NCI-H82 treated with DMSO at 0.1 percent for 48 hours (cell line): ENCODE results near the gene PUS3.
"Not testable (repeated sequence)": the region's sequence is repeated elsewhere in the genome, so short reads cannot be mapped to it uniquely, and the experiment has no call there.

ENCODE experiments used
- DNase-seq: peaks from one replicate; lab custom pipeline; 2025; ENCODE audit not compliant: unreplicated experiment; lab: John Stamatoyannopoulos, UW

Gene PUS3

DNA sequence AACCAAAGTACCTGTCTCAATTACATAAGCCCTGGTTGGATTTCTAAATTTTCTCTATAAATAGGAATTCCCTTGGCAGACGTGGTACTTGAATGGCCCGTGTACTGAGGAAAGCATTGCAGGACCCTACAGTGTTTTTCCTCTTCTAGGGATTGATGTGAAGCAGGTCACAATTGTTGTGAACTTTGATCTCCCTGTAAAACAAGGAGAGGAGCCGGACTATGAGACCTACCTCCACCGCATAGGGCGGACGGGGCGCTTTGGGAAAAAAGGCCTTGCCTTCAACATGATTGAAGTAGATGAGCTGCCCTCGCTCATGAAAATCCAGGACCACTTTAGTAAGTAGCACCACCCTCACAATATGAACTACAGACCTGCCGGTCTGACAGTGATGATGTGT lies 18.0 kb upstream of the PUS3 start:
- no peak for DNase-seq

DNA sequence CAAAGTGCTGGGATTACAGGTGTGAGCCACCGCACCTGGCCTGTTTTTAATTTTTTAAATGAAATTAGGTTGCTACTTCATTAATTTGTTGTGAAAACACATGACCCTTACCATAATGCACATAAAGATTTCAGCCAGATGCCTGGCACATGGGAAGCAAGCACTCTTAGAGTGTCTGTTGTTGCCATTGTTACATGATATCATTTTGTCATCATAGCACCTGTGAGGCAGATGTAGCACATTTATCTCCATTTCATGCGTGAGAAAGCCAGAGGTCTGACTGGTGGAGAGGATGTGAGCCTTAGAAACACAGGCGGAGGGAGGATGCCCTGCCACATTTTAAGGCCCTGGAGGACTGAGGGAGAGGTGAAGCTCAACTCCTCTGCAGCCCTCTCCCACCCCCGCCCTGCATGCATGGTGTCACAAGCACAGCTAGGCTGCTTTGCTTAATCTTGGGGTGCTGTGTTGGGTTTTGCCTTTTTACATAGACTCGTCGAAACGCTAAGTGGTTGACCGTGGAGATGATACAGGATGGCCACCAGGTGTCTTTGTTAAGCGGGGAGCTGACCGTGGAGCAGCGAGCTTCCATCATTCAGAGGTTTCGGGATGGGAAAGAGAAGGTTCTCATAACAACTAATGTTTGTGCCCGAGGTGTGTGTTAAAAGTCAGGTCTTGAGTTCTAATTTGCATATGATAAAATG lies 15.3 kb upstream of the PUS3 start:
- no peak for DNase-seq

DNA sequence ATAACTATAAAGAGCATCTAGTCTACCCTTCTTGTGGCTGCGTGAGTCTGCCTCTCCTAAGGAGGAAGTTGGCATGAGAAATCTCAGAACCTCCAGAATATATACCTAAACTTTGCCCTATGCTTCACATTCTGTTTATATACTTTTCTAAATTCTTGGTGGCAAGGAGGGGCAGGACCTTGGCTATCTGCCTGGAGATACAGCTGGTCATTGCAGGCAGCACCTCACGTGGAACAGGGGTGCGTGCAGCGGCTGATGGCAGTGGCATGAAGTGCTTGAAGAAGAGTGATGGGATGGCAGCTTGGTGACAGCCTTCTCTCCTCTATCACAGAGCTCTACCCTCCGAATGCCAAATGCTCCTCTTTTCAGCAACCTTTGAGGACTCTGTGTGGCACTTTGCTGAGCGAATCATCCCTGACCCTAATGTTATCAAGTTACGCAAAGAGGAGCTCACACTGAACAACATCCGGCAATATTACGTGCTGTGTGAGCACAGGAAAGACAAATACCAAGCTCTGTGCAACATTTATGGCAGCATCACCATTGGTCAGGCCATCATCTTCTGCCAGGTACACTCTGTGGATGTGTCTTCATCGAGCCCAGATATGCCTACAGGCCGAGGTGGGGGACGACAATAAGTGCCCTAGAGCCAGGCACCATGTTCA lies 13.8 kb upstream of the PUS3 start:
- DNase-seq, result no peak

DNA sequence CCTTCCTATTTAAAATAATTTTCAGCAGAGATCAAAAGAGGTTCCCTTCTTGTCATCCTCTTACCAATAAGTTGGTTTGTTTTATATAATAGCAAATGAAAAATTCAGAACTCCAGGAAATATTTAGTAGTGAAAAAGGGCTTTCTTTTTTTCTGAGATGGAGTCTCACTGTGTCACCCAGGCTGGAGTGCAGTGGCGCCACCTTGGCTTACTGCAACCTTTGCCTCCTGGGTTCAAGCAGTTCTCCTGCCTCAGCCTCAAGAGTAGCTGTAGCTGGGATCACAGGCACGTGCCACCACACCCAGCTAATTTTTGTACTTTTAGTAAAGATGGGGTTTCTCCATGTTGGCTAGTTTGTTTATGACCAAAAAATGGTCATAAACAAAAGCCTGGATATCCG lies 11.6 kb upstream of the PUS3 start:
- DNase-seq, result not testable (repeated sequence)

DNA sequence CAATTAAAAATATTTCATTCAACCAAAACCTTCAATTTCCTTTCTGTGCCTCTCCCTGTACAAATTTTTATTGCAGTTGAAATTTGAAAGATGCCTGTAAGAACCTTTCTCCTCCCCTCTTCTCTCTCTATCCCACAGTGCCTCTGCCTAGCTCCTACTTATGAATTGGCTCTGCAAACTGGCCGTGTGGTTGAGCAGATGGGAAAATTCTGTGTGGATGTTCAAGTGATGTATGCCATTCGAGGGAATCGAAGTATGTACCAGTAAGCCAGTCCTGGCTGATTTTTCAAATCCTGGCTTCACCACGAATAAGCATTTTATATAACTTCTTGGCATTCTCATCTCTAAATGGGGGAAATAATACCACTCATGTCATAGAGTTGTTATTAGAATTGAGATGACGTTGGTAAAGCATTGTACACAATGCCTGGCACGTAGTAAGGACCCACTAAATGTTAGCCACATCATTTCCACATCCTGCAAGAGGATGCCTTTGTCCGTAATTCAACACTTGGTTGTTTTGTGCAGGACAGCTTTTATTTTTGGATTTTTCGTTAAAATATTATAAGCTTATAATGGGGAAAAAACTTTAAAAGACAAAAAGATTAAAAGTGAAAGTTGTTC lies 7.3 kb upstream of the PUS3 start:
- DNase-seq, result no peak

DNA sequence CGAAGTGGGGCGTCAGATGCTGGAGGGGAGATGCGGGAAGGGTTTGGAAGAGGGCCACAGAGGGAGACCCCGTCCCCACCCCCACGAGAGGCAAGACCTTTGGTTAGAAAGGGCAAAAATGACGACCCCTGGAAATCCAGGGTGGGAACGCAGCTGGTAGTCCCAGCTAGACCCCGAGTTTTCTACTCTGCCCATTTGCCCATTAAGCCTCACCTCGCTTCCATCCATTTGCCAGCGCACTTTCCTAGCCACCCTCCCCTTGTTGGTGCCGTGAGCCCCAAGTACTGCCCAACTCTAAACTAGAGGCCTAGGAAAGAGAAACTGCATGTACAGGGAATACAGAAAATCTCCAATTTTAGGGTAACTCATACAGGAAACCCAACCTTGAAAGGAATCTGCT lies 1.7 kb upstream of the PUS3 start:
- no peak for DNase-seq

DNA sequence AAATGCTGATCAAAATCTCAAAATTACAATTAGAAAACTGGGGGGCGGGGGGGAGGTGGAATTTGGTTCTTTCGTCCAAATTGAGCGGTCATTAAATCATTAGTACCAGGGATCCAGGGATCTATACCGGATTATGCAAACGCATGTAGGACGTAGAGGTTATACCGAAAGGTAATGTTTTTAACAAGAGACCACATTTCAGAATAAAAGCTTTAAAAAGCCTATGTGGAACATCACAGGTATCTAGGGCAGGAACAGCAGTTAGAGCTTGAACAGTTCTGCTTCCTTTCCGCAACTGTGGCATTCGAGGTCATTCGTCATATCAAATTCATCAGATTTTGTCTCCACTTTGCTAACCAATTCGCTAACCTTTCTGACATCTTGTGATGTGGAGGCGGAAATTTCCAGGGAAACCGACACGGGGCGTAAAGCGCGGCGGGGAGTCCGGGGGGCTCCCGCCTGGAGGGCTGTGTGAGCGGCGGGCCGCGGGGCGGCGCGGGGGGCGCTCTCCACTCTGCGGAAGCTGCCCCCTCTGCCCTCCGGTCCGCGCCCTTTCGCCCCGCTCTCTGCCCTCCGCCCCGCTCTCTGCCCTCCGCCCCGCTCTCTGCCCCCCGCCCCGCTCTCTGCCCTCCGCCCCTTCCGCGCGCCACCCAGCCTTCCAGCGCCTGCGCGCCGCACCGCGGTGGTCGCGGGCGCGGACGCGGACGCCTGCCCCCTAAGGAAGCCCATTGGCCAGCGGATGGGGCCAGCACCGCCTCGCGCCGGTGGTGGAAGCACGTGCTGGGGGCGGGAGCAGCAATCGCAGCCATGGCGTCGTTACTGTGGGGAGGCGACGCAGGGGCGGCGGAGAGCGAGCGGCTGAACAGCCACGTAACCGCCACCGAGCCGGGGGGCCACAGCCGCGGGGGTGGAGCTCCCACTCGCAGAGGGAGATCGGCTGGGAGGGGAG lies 979 bp upstream of the PUS3 start, which contains the start of gene DDX25:
DDX25 (plus strand) TSS at position 798 of the 949 bp plus-strand sequence; CDS start at position 808, 10 bp downstream.
- no peak for DNase-seq

DNA sequence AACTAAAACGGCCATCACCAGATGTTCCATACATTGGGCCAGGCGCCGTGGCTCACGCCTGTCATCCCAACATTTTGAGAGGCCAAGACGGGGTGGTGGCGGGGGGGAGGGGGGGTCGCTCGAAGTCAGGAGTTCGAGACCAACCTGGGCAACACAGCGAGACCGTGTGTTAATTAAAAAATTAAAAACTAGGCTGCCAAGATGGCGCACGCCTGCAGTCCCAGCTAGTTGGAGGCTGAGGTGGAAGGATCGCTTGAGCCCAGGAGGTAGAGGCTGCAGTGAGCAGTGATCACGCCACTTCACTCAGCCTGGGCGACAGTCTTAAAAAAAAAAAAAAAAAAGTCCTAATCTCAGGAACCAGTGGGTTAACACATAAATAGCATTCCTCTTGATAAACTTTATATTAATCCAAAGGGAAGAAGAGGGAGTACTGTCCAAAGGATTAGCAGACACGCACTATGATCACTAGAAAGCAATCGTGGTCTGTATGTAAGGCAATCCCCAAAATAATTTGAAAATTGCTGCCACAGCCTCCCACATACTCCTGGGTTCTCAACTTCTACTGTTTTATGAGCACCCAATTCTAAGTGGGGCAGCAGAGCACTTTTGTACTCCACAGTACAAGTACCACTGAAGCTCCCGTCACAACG lies 604 bp downstream of the PUS3 start:
- DNase-seq, result no peak

DNA sequence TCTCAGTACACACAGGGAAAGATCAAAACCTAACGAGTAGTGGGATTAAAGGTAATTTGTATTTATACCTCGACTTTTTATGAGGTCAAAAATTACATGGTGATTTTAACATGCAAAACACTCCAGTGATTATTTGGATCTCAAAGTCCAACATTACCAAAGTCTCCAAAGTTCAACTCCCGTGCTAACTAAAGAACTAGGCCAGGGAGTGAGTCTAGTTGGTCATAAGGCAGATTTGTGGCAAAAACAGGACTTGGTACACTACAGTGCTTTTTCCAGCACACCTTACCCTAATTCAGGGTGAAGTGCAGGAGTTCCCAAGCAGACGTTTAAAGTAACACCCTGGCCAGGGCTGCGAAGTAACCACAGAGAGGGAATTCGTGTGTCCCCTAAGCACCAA lies 1.1 kb downstream of the PUS3 start:
- no peak for DNase-seq

DNA sequence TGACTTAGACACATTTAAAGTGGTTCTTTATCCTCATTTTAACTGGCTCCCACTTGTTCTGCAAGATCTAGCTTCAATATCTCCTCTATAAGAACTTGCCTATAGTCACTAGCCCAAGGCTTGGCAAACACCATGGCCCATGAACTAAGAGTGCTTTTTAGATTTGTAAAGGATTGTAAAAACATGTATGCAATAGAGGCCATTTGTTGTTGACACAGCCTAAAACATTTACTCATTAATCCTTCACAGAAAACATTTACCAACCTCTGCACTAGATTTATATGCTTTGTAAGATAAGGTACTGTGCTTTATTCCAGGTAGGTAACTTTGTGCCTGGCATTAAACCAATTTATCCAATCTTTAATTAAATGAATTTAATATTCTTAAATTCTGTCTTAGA lies 10.0 kb downstream of the PUS3 start:
- DNase-seq, result no peak

DNA sequence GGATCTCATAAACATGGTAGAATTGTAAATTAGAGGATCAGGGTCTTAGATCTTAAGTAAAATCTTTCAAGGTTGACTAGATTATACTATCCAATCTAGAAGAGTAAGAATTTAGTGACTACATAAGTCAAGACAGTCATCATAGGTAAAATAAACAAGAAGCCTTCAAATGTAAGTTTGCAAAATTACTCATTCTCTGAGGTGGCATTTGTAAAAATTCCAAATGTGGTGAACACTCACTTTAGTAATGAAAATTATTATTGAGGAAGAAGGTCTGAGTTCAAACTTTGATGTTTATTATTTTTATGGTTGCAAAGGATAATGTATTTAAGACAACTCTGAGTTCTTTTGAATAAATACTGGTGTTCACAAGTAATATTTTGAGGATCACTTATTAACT lies 10.9 kb downstream of the PUS3 start:
- no peak for DNase-seq

DNA sequence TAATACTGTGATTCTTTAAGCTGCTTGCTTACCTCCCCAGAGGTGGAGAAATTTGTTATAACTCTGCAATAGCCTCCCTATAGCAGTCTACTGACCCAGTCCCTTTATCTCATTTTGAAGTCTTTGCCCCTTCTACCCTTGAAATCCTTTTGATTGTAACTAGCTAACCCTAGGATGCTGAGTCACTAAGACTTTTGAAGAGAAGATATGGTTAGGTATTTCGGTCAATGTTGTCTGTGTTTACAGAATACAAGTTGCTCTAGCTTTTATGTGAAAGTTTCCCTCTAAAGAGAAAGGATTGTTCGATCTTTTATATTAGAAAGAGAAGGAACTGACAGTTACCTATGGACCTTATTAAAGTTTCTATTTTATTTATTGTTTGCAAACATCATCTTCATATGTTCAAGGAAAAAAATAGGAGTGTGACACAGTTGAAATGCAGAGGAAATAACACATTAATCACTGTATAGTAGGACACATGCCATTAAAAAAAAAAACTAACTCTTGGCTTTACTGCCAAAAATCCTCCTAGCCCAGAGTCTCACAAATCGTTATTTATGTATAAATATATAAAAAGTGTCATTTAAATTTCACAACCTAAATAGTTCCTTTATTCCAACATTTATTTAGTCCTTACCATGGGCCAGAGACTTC lies 12.4 kb downstream of the PUS3 start:
- DNase-seq, result no peak

DNA sequence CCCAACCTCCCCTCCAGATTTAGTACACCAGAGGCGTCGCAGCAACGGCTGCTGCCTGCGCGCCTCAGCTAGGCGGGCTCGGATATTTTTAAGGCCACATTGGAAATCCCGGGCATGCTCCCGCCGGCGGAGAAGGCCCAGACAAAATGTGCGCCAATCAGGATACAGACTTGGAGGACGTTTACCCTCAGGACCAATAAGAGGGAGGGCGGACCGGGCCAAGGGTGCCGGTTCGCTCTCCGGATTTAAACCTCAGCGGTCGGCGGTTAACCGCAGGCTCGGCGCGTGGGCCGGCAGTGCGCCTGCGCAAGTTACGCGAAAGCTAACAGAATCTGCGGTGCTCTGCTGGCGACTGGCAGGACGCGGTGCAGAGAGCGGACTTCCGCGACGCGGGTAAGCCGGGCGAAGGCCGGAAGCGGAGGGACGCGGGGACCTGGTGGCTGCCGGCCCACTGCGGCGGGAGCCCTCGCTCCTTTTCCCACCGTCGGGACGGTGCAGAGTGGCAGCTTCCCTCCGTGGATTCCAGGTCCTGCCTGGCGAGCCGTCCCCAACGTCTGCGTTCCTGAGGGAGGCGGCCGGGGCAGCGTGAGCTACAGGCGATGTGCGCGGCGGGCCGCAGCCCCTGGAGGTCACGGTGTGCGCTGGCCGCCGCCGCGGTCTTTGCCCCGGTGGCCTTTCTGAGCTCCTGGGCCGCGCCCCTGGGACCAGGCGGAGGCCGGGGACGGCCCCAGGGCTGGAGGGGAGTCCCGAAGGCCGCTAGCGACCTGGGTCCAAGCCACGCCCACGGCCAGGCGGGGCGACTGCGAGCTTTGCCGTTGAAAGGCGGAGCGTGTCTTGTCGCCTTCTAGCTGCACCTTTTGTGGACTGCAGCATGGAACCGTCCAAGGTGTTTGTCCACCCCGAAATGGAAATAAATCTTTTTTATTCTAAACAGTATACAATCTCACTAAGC lies 15.4 kb downstream of the PUS3 start, which contains the start of gene HYLS1:
HYLS1 (plus strand) TSS at position 296 of the 952 bp plus-strand sequence. CDS start 11,701 bp downstream, outside the sequence.
- DNase-seq, result no peak

DNA sequence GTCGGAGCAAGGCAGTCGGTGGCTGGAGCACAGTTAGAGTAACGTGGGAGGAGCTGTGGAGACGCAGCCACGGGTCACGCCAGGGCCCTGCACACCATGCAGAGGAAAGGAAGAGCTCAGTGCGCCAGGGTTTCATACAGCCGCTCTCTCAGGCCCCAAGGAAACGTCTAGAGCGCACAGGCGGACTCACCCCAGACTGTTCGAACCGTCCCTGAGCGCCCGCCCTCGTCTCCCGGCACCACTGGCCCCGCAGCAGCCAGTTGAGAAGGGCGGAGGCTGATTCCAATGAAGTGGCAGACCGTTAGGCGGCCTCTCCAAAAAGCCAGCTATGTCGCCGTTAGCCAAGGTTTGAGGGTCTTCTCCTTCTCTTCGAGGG lies 16.0 kb downstream of the PUS3 start:
- no peak for DNase-seq

DNA sequence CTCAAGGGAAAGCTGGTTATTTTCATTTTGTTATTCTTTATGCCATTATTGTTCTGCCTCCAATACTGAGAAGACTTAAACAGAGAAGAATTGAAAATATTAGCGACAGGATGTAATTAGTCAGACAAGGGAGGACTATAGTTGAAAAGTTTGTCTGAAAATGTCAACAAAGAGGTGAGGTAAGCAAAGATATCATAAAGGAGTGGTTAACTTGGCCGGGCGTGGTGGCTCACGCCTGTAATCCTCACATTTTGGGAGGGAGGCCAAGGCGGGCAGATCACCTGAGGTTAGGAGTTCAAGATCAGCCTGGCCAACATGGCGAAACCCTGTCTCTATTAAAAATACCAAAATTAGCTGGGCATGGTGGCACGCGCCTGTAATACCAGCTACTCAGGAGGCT lies 19.6 kb downstream of the PUS3 start:
- DNase-seq, result no peak

DNA sequence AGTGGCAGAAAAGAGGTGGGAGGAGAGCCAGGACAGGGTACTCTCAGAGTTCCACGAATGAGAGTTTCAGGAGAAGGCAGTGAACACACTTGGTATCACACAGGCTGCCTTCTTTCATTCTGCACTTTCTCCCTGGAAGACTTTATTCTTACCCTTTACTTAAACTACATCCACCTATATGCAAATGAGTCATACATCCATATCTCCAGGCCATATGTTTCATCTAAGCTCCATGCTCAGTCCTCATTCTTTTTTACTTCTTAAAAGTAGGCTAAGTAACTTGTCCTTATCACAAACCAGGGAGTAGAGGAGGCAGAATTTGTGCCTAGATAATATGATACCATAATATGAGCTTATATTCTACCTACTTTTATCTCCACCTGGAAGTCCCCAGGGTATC lies 21.7 kb downstream of the PUS3 start:
- DNase-seq, result no peak

DNA sequence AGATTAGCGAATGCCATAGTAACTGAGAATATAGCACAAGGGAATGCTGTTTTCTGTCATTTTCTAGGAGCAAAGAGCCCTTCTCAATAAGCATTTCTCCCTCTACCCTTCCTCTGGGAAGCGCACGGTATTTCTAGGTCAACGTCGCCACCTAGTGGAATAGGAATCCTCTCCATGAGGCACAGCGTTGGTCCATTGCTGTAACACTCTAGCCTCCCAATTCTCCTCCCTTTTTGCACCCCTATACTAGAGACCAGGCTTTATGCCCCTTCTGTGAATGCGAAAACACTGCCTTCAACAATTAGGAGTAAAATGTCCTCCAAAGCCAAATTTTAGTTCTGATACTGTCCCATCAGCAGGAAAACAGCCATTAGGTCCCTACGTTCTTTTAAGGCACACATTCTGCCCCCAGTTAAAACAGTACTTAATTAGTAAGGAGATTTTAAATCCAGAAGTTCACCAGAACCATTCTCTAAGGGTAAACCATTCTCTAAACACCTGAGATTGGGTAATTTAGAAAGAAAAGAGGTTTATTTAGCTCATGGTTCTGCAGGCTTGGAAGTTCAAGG lies 28.4 kb downstream of the PUS3 start:
- peak; percentile 27 for DNase-seq

DNA sequence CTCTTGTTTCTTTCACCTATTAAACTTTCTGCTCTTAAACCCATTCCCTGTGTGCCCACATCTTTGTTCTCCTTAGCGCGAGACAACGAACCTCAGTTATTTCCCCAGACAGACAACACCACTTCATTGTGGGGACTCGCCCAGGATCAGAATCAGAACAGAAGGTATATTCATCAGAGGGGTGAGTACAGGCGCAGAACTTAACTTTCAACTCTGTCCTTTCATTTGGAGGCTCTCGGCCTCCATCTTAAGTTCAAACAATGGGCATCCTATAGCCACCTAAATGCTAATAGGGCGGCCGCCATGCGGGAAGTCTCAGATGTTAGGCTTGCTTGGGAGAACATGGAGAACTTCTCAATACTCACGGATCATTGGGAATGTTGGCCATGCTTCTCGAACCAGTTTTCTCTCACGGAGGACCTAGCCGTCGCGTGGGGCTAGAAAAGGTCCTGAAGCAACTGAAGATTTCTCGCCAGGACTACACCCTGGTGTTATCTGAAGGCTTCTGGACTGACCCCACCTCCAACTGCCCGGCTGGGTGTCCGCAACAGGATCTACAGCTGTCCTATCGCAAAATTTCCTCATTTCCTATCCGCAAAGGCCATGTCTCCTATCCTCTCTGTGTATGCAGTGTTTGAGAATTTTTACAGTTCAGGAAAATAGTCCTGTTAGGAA lies 29.0 kb downstream of the PUS3 start:
- DNase-seq, result no peak
